Measurements from ENCODE around the gene METTL25.

The METTL25 gene

GRCh38 chr12:82358200-82359114, at the start of gene METTL25, which contains the start of gene CCDC59:
TSS of gene METTL25 (plus strand) at chr12:82358529. CDS start at chr12:82358566, 37 bp downstream.
TSS of gene CCDC59 (minus strand) at chr12:82358387. CDS start at chr12:82358376, 11 bp downstream.
- Histone ChIP-seq H3K4me1 (ENCODE audit: control insufficient read depth, insufficient read depth, low read length) (peaks cover 10% of the 10 kb centered on the region), H3K9me3 (ENCODE audit: control insufficient read depth, low read length) (no peaks in the 10 kb centered on the region), H3K9ac (ENCODE audit: low read length) (peak within 1 kb of the TSS; percentile 84)

GRCh38 chr12:82314406-82314892, 43.9 kb upstream of the METTL25 start:
- no peaks in the 10 kb centered on the region for H3K9me3 ChIP-seq (ENCODE audit: control insufficient read depth, low read length)
- H3K4me3 ChIP-seq (ENCODE audit: low read length): no peak overlapping the region
- no peaks in the 10 kb centered on the region for H3K4me1 ChIP-seq (ENCODE audit: control insufficient read depth, insufficient read depth, low read length)
- no peaks in the 10 kb centered on the region for H3K27me3 ChIP-seq (ENCODE audit: control insufficient read depth, insufficient read depth, low read length)
- H3K9ac ChIP-seq (ENCODE audit: low read length): no peak overlapping the region
- no peaks in the 10 kb centered on the region for H3K36me3 ChIP-seq (ENCODE audit: control insufficient read depth, insufficient read depth, low read length)

More at GRCh38 chr12:82358200-82359114, at the start of gene METTL25, which contains the start of gene CCDC59:
- Histone ChIP-seq H3K36me3 (ENCODE audit: control insufficient read depth, insufficient read depth, low read length) (peaks cover 4% of the 10 kb centered on the region), H3K4me3 (ENCODE audit: low read length) (peak within 1 kb of the TSS; percentile 22), H3K27me3 (ENCODE audit: control insufficient read depth, insufficient read depth, low read length) (no peaks in the 10 kb centered on the region)

- no peaks in the 10 kb centered on the region for H3K27me3 ChIP-seq (ENCODE audit: control insufficient read depth, insufficient read depth, low read length)
- no peaks in the 10 kb centered on the region for H3K36me3 ChIP-seq (ENCODE audit: control insufficient read depth, insufficient read depth, low read length)
- H3K9me3 ChIP-seq (ENCODE audit: control insufficient read depth, low read length): no peaks in the 10 kb centered on the region
- no peaks in the 10 kb centered on the region for H3K4me1 ChIP-seq (ENCODE audit: control insufficient read depth, insufficient read depth, low read length)
- no peak overlapping the region for H3K9ac ChIP-seq (ENCODE audit: low read length)
- no peak overlapping the region for H3K4me3 ChIP-seq (ENCODE audit: low read length)
These were observed 39.1 kb upstream of the METTL25 start for GRCh38 chr12:82319276-82319675.

GRCh38 chr12:82325540-82326336, 32.6 kb upstream of the METTL25 start:
- no peaks in the 10 kb centered on the region for H3K27me3 ChIP-seq (ENCODE audit: control insufficient read depth, insufficient read depth, low read length)
- H3K4me1 ChIP-seq (ENCODE audit: control insufficient read depth, insufficient read depth, low read length): no peaks in the 10 kb centered on the region
- H3K4me3 ChIP-seq (ENCODE audit: low read length): no peak overlapping the region
- H3K9me3 ChIP-seq (ENCODE audit: control insufficient read depth, low read length): no peaks in the 10 kb centered on the region
- H3K9ac ChIP-seq (ENCODE audit: low read length): no peak overlapping the region
- H3K36me3 ChIP-seq (ENCODE audit: control insufficient read depth, insufficient read depth, low read length): no peaks in the 10 kb centered on the region

GRCh38 chr12:82326905-82327503, 31.3 kb upstream of the METTL25 start:
- no peaks in the 10 kb centered on the region for H3K4me1 ChIP-seq (ENCODE audit: control insufficient read depth, insufficient read depth, low read length)
- no peaks in the 10 kb centered on the region for H3K27me3 ChIP-seq (ENCODE audit: control insufficient read depth, insufficient read depth, low read length)
- no peak overlapping the region for H3K9ac ChIP-seq (ENCODE audit: low read length)
- H3K36me3 ChIP-seq (ENCODE audit: control insufficient read depth, insufficient read depth, low read length): no peaks in the 10 kb centered on the region
- no peak overlapping the region for H3K4me3 ChIP-seq (ENCODE audit: low read length)
- H3K9me3 ChIP-seq (ENCODE audit: control insufficient read depth, low read length): no peaks in the 10 kb centered on the region

- no peaks in the 10 kb centered on the region for H3K36me3 ChIP-seq (ENCODE audit: control insufficient read depth, insufficient read depth, low read length)
- H3K4me3 ChIP-seq (ENCODE audit: low read length): no peak overlapping the region
- H3K9me3 ChIP-seq (ENCODE audit: control insufficient read depth, low read length): no peaks in the 10 kb centered on the region
- H3K9ac ChIP-seq (ENCODE audit: low read length): no peak overlapping the region
- no peaks in the 10 kb centered on the region for H3K27me3 ChIP-seq (ENCODE audit: control insufficient read depth, insufficient read depth, low read length)
- H3K4me1 ChIP-seq (ENCODE audit: control insufficient read depth, insufficient read depth, low read length): no peaks in the 10 kb centered on the region
These were observed 30.5 kb upstream of the METTL25 start for GRCh38 chr12:82327861-82328260.

- no peak overlapping the region for H3K9ac ChIP-seq (ENCODE audit: low read length)
- no peaks in the 10 kb centered on the region for H3K9me3 ChIP-seq (ENCODE audit: control insufficient read depth, low read length)
- no peaks in the 10 kb centered on the region for H3K36me3 ChIP-seq (ENCODE audit: control insufficient read depth, insufficient read depth, low read length)
- no peaks in the 10 kb centered on the region for H3K4me1 ChIP-seq (ENCODE audit: control insufficient read depth, insufficient read depth, low read length)
- H3K27me3 ChIP-seq (ENCODE audit: control insufficient read depth, insufficient read depth, low read length): no peaks in the 10 kb centered on the region
- no peak overlapping the region for H3K4me3 ChIP-seq (ENCODE audit: low read length)
These were observed 28.8 kb upstream of the METTL25 start for GRCh38 chr12:82329508-82329907.

- Histone ChIP-seq H3K9ac (ENCODE audit: low read length) (no peak overlapping the region), H3K27me3 (ENCODE audit: control insufficient read depth, insufficient read depth, low read length) (no peaks in the 10 kb centered on the region), H3K9me3 (ENCODE audit: control insufficient read depth, low read length) (no peaks in the 10 kb centered on the region), H3K4me3 (ENCODE audit: low read length) (no peak overlapping the region), H3K36me3 (ENCODE audit: control insufficient read depth, insufficient read depth, low read length) (no peaks in the 10 kb centered on the region), H3K4me1 (ENCODE audit: control insufficient read depth, insufficient read depth, low read length) (no peaks in the 10 kb centered on the region)
These were observed 8.2 kb upstream of the METTL25 start for GRCh38 chr12:82350161-82350560.

- Histone ChIP-seq H3K4me1 (ENCODE audit: control insufficient read depth, insufficient read depth, low read length) (no peaks in the 10 kb centered on the region), H3K36me3 (ENCODE audit: control insufficient read depth, insufficient read depth, low read length) (peaks cover 4% of the 10 kb centered on the region), H3K4me3 (ENCODE audit: low read length) (no peak overlapping the region), H3K9ac (ENCODE audit: low read length) (no peak overlapping the region), H3K9me3 (ENCODE audit: control insufficient read depth, low read length) (no peaks in the 10 kb centered on the region), H3K27me3 (ENCODE audit: control insufficient read depth, insufficient read depth, low read length) (no peaks in the 10 kb centered on the region)
These were observed 6.9 kb upstream of the METTL25 start for GRCh38 chr12:82351390-82351789.

- peak overlapping the region; percentile 22 for H3K4me3 ChIP-seq (ENCODE audit: low read length)
- H3K4me1 ChIP-seq (ENCODE audit: control insufficient read depth, insufficient read depth, low read length): peaks cover 10% of the 10 kb centered on the region
- peak overlapping the region; percentile 84 for H3K9ac ChIP-seq (ENCODE audit: low read length)
- H3K9me3 ChIP-seq (ENCODE audit: control insufficient read depth, low read length): no peaks in the 10 kb centered on the region
- peaks cover 4% of the 10 kb centered on the region for H3K36me3 ChIP-seq (ENCODE audit: control insufficient read depth, insufficient read depth, low read length)
- no peaks in the 10 kb centered on the region for H3K27me3 ChIP-seq (ENCODE audit: control insufficient read depth, insufficient read depth, low read length)
These were observed 989 bp upstream of the METTL25 start for GRCh38 chr12:82357340-82357739.

GRCh38 chr12:82357845-82358199, 507 bp upstream of the METTL25 start:
- Histone ChIP-seq H3K4me3 (ENCODE audit: low read length) (peak overlapping the region; percentile 22), H3K4me1 (ENCODE audit: control insufficient read depth, insufficient read depth, low read length) (peaks cover 10% of the 10 kb centered on the region), H3K9me3 (ENCODE audit: control insufficient read depth, low read length) (no peaks in the 10 kb centered on the region), H3K27me3 (ENCODE audit: control insufficient read depth, insufficient read depth, low read length) (no peaks in the 10 kb centered on the region), H3K9ac (ENCODE audit: low read length) (peak overlapping the region; percentile 84), H3K36me3 (ENCODE audit: control insufficient read depth, insufficient read depth, low read length) (peaks cover 4% of the 10 kb centered on the region)
